H1 (cell line): ENCODE data around the gene WWC1. TPM values are rescaled to one million over a fixed set of nuclear protein-coding genes. Genes with fewer than 3 reads are reported as not detected.
A peak's percentile ranks its signal among the peaks of the same experiment; 100 is the strongest.

Experiments
- CTCF ChIA-PET: fragments of 300-600 bp; sonication (Branson Sonifier 250); formaldehyde crosslinking; loops from one replicate; lab custom pipeline; 2021; ENCODE audit not compliant: partially characterized antibody; lab: Charles Lee
- POLR2A ChIA-PET: fragments of 300-600 bp; sonication (Branson Sonifier 250); formaldehyde crosslinking; loops from one replicate; lab custom pipeline; 2021; ENCODE audit warnings: inconsistent platforms; ENCODE audit not compliant: partially characterized antibody; lab: Charles Lee
- DNase-seq, 2 experiments: peaks; one replicate each; pipeline versions ENCODE4 v3.0.0 to v3.0.0-alpha.2; 2010 to 2022; ENCODE audit warnings: low spot score in 2 of 2, low read depth in 1 of 2, mixed read lengths in 1 of 2
- FAIRE-seq: peaks from 2 replicates; lab custom pipeline; 2011; peaks lifted over from hg19 to GRCh38; lab: Jason Lieb, UNC
- H2AFZ ChIP-seq: 2 replicates; pipeline ENCODE4 v1.8.1; 2012; ENCODE audit warnings: low read length, inconsistent platforms
- H2AK5ac ChIP-seq: 2 replicates; pipeline ENCODE4 v1.6.1; 2013; ENCODE audit warnings: low read depth, low read length
- H2BK120ac ChIP-seq: replicated peaks from 2 replicates; pipeline ENCODE3; 2013; ENCODE audit warnings: low read depth, low read length, inconsistent platforms
- H2BK12ac ChIP-seq: 2 replicates; pipeline ENCODE4 v1.6.1; 2013; ENCODE audit warnings: low read depth, low read length
- H2BK15ac ChIP-seq: 2 replicates; pipeline ENCODE4 v1.6.1; 2013; ENCODE audit warnings: low read length
- H2BK20ac ChIP-seq: 2 replicates; pipeline ENCODE4 v1.6.1; 2013; ENCODE audit warnings: low read length
- H2BK5ac ChIP-seq: 2 replicates; pipeline ENCODE4 v1.6.1; 2013; ENCODE audit warnings: low read depth, low read length
- H3K14ac ChIP-seq: 2 replicates; pipeline ENCODE4 v1.6.1; 2013; ENCODE audit warnings: inconsistent platforms; ENCODE audit not compliant: insufficient read length
- H3K18ac ChIP-seq: 2 replicates; pipeline ENCODE4 v1.6.1; 2013; ENCODE audit warnings: low read length; ENCODE audit errors: extremely low read depth
- H3K23ac ChIP-seq: 2 replicates; pipeline ENCODE4 v1.6.1; 2013; ENCODE audit warnings: inconsistent platforms; ENCODE audit not compliant: insufficient read length
- H3K23me2 ChIP-seq: 2 replicates; pipeline ENCODE4 v1.6.1; 2013; ENCODE audit warnings: low read depth, low read length
- H3K27ac ChIP-seq: 2 replicates; pipeline ENCODE4 v1.6.1; 2011; ENCODE audit warnings: low read depth, low read length, inconsistent platforms
- H3K27me3 ChIP-seq, 4 experiments: replicated peaks in 1 of 4; 1 replicate in 1 of 4; 2 replicates in 3 of 4; pipeline versions ENCODE4 v1.6.1 to v1.8.1; 2011 to 2013; ENCODE audit warnings: low read length in 3 of 4, mild to moderate bottlenecking in 3 of 4, inconsistent platforms in 2 of 4, mixed read lengths in 2 of 4, moderate library complexity in 1 of 4; ENCODE audit not compliant: control insufficient read depth in 3 of 4, insufficient read depth in 3 of 4; ENCODE audit errors: extremely low read depth in 1 of 4
- H3K36me3 ChIP-seq, 4 experiments: 2 replicates each; pipeline versions ENCODE4 v1.6.1 to v1.8.1; 2011 to 2013; ENCODE audit warnings: mild to moderate bottlenecking in 4 of 4, low read length in 3 of 4, moderate library complexity in 2 of 4, control low read depth in 1 of 4, inconsistent platforms in 1 of 4; ENCODE audit not compliant: insufficient read depth in 4 of 4, control insufficient read depth in 2 of 4
- H3K4ac ChIP-seq: replicated peaks from 2 replicates; pipeline ENCODE3; 2013; ENCODE audit warnings: low read length, low read depth, mixed read lengths, inconsistent platforms; ENCODE audit not compliant: insufficient read length
- H3K4me1 ChIP-seq, 4 experiments: replicated peaks in 1 of 4; 1 replicate in 1 of 4; 2 replicates in 3 of 4; pipeline versions ENCODE4 v1.6.1 to v1.8.1; 2011 to 2013; ENCODE audit warnings: low read length in 3 of 4, inconsistent platforms in 2 of 4, mixed read lengths in 1 of 4; ENCODE audit not compliant: insufficient read depth in 4 of 4, control insufficient read depth in 3 of 4
- H3K4me2 ChIP-seq, 2 experiments: 2 replicates each; pipeline versions ENCODE4 v1.6.1 to v1.8.1; 2011 to 2013; ENCODE audit warnings: low read depth in 2 of 2, low read length in 2 of 2, control low read depth in 1 of 2, inconsistent platforms in 1 of 2, mild to moderate bottlenecking in 1 of 2; ENCODE audit not compliant: insufficient read depth in 1 of 2
- H3K4me3 ChIP-seq, 4 experiments: fragments of 200-600, 300-600 bp in 1 of 4; sonication (generic), shearing (Covaris generic), sonication (Bioruptor Twin) in 1 of 4; 2 replicates each; pipeline versions ENCODE4 v1.5.1 to v1.8.1; 2011 to 2016; ENCODE audit warnings: low read length in 4 of 4, low read depth in 3 of 4, control low read depth in 2 of 4, inconsistent platforms in 2 of 4, mild to moderate bottlenecking in 2 of 4, mixed read lengths in 1 of 4, moderate library complexity in 1 of 4; ENCODE audit not compliant: insufficient read depth in 2 of 4; ENCODE audit errors: extremely low read depth in 1 of 4
- H3K56ac ChIP-seq: replicated peaks from 2 replicates; pipeline ENCODE3; 2013; ENCODE audit warnings: low read depth, mild to moderate bottlenecking, mixed read lengths, low read length, inconsistent platforms; ENCODE audit not compliant: insufficient read length
- H3K79me1 ChIP-seq: 2 replicates; pipeline ENCODE4 v1.6.1; 2013; ENCODE audit warnings: low read depth, low read length, control low read depth
- H3K79me2 ChIP-seq, 2 experiments: 2 replicates each; pipeline versions ENCODE4 v1.6.1 to v1.8.1; 2012 to 2013; ENCODE audit warnings: low read length in 2 of 2, mild to moderate bottlenecking in 2 of 2, inconsistent platforms in 1 of 2; ENCODE audit not compliant: insufficient read depth in 2 of 2, control insufficient read depth in 1 of 2
- H3K9ac ChIP-seq, 4 experiments: replicated peaks in 1 of 4; 1 replicate in 1 of 4; 2 replicates in 3 of 4; pipeline versions ENCODE4 v1.6.1 to v1.8.1; 2011 to 2013; ENCODE audit warnings: low read depth in 3 of 4, low read length in 3 of 4, control low read depth in 2 of 4, mild to moderate bottlenecking in 2 of 4, moderate library complexity in 2 of 4, inconsistent platforms in 1 of 4; ENCODE audit errors: extremely low read depth in 1 of 4
- H3K9me3 ChIP-seq, 2 experiments: 2 replicates each; pipeline versions ENCODE4 v1.6.1 to v1.8.1; 2012 to 2013; ENCODE audit warnings: mild to moderate bottlenecking in 2 of 2, moderate library complexity in 2 of 2, control low read depth in 1 of 2, inconsistent platforms in 1 of 2, low read depth in 1 of 2, low read length in 1 of 2, mixed read lengths in 1 of 2; ENCODE audit not compliant: insufficient read depth in 2 of 2
- H4K20me1 ChIP-seq, 2 experiments: replicated peaks in 1 of 2; 2 replicates each; pipeline versions ENCODE3 to v1.8.1; 2011 to 2013; ENCODE audit warnings: inconsistent platforms in 2 of 2, low read length in 2 of 2, mild to moderate bottlenecking in 1 of 2; ENCODE audit not compliant: insufficient read depth in 2 of 2, control insufficient read depth in 1 of 2
- H4K5ac ChIP-seq: 2 replicates; pipeline ENCODE4 v1.6.1; 2013; ENCODE audit warnings: low read length, low read depth, mixed read lengths, inconsistent platforms; ENCODE audit not compliant: insufficient read length
- H4K8ac ChIP-seq: 2 replicates; pipeline ENCODE4 v1.8.0; 2013; ENCODE audit warnings: mild to moderate bottlenecking, moderate library complexity, low read length, inconsistent platforms; ENCODE audit not compliant: insufficient read depth; ENCODE audit errors: extremely low read depth
- H4K91ac ChIP-seq: replicated peaks from 2 replicates; pipeline ENCODE3; 2013; ENCODE audit warnings: low read length, mixed read lengths, inconsistent platforms; ENCODE audit not compliant: insufficient read length
- POU5F1 ChIP-seq: IDR thresholded peaks from 2 replicates; pipeline ENCODE4 v1.6.1; 2011; ENCODE audit warnings: low read depth, mild to moderate bottlenecking, low read length, moderate library complexity
- SIN3A ChIP-seq, 2 experiments: IDR thresholded peaks in 1 of 2; conservative IDR thresholded peaks in 1 of 2; 2 replicates each; pipeline ENCODE4 v1.6.1; 2011 to 2012; ENCODE audit warnings: low read length in 2 of 2, improper control_type of control experiment in 1 of 2, low read depth in 1 of 2, mild to moderate bottlenecking in 1 of 2
- whole genome bisulfite sequencing, 2 experiments: shearing (Covaris generic) in 1 of 2; methylation state at CpG; one replicate each; pipeline versions ENCODE4 v1.1.6 to v1.1.7; 2013 to 2015; ENCODE audit warnings: low lambda C conversion rate in 2 of 2, mixed read lengths in 2 of 2, inconsistent platforms in 1 of 2, low coverage in 1 of 2, missing lambda C conversion rate in 1 of 2; ENCODE audit not compliant: insufficient replicate concordance in 2 of 2, insufficient coverage in 1 of 2, insufficient read length in 1 of 2; ENCODE audit errors: extremely low coverage in 1 of 2, missing lambda C conversion rate in 1 of 2; 5-methylcytosine and 5-hydroxymethylcytosine counted together
- polyA plus RNA-seq, 7 experiments: library from polyadenylated mRNA; depleted of rRNA in 3 of 7; stranded (reverse) in 5 of 7; unstranded in 2 of 7; fragments of >200 nt in 5 of 7; fragments of 200-250 nt in 2 of 7; gene quantifications; 1 replicate in 5 of 7; 2 replicates in 1 of 7; 4 replicates in 1 of 7; pipeline versions ENCODE4 v1.2.1 to v1.2.3, GENCODE V29; 2011 to 2013; ENCODE audit warnings: missing spikeins in 2 of 7, mixed read lengths in 2 of 7
- total RNA-seq: library from RNA; stranded (reverse); fragmentation: NEBNext Ultra II Directional; extraction: Animal tissue kit (Norgen Biotek cat#: 25700); gene quantifications from 2 replicates; pipeline ENCODE4 v1.2.1, GENCODE V29; 2021
- TF ChIP-seq, protein P1 (sequence below): IDR thresholded peaks from 2 replicates; pipeline ENCODE4 v1.6.1; 2011; ENCODE audit warnings: low read length, improper control_type of control experiment
- TF ChIP-seq, protein P2 (sequence below): IDR thresholded peaks from 2 replicates; pipeline ENCODE4 v1.6.1; 2012; ENCODE audit warnings: inconsistent platforms

WWC1 gene
- total and polyA plus RNA-seq, 2 of the 8 experiments (the other 6 are each of a cell fraction or from before 2014, with no cell fraction given) = 16.4 to 41.1 TPM

DNA sequence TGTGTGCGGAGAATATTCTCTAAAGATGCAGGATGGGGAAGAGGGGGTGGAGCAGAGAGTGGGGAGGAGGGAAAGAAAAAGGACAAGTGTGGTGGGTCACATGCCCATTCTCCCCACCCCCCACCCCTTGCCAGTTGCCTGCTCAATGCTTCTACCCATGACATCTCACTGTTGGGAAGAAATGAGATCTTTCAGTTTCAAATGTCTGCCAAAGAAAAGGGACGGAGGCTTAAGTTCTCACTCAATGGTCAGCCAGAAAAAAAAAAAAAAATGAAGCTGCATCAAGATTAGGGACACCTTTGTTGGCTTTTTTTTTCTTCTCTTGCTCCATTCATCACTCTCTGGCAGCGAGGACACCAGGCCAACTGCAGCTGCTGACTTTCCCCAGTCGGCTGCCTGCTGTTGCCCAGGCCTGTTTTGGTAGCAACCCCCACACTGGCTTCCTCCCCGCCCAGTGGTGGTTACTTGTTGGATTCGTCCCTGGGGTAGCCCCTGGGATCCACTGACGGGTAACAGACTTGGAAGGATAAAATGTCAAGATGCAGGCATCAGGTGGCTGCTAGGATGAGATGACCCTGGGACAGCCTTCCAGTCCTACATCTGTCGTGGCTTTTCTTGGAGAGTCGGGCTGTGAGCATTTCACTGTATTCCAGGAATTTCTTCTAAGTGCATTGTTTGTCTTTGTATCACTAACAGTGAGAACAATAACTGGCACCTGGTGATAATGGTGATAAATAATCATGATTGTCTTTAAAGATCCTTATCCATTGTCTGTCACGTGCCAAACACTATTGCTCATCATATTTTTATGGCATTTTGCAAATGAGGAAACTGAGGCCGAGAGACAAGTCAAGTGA, 9.1 kb downstream of the WWC1 start:
- H2AK5ac ChIP-seq = no peak overlapping the region
- H2BK15ac ChIP-seq = no peak overlapping the region
- no peak overlapping the region for H2BK12ac ChIP-seq
- H4K20me1 ChIP-seq = peaks cover 7 to 22% of the 10 kb centered on the region in 2 experiments
- no peak overlapping the region for H4K8ac ChIP-seq
- no peak overlapping the region for H3K27ac ChIP-seq
- H3K18ac ChIP-seq = no peak overlapping the region
- no peak overlapping the region for H2BK20ac ChIP-seq
- no peak overlapping the region for H3K4ac ChIP-seq
- no peak overlapping the region for H2BK5ac ChIP-seq
- H3K23ac ChIP-seq = no peak overlapping the region
- H2BK120ac ChIP-seq = no peak overlapping the region
- H3K4me2 ChIP-seq = peak overlapping the region; percentile 44 to 62
- no peak overlapping the region for H2AFZ ChIP-seq
- no peak overlapping the region for H3K9ac ChIP-seq
- no peaks in the 10 kb centered on the region for H3K23me2 ChIP-seq
- peak overlapping the region; percentile 63 for H4K5ac ChIP-seq
- peaks cover 25 to 50% (median 42%) of the 10 kb centered on the region in 4 experiments for H3K4me1 ChIP-seq
- H3K4me3 ChIP-seq = peak overlapping the region in 1 of 4 experiments; percentile 36; a peak in 4 of 8 replicates
- H3K9me3 ChIP-seq = no peaks in the 10 kb centered on the region
- CTCF ChIA-PET = interaction anchor here (0.6 to 5.4 kb wide), 11 partner anchors 8 to 108 kb away, joined by 3 to 45 read pairs (median 4); partner anchors contain the start of gene WWC1
- H3K79me2 ChIP-seq = peaks cover 7 to 69% of the 10 kb centered on the region in 2 experiments
- peak overlapping the region; percentile 5 for H4K91ac ChIP-seq
- POLR2A ChIA-PET = interaction anchor here (0.8 to 1.3 kb wide), 5 partner anchors 9 to 24 kb away, joined by 3 to 5 read pairs (median 3); partner anchors contain the start of gene WWC1
- FAIRE-seq (no peak), DNase-seq (no peak)
- no peak overlapping the region for H3K14ac ChIP-seq
- 41% methylated on average over 11 of the region's 11 CpGs; no CpG with 5 or more reads in 1 of the 2 experiments for WGBS, 2 experiments
- TF ChIP-seq, protein P1, sequence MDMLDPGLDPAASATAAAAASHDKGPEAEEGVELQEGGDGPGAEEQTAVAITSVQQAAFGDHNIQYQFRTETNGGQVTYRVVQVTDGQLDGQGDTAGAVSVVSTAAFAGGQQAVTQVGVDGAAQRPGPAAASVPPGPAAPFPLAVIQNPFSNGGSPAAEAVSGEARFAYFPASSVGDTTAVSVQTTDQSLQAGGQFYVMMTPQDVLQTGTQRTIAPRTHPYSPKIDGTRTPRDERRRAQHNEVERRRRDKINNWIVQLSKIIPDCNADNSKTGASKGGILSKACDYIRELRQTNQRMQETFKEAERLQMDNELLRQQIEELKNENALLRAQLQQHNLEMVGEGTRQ = 0 out of 2 replicates have a peak, but pooled peaks have one; percentile 40
- TF ChIP-seq, protein P2, sequence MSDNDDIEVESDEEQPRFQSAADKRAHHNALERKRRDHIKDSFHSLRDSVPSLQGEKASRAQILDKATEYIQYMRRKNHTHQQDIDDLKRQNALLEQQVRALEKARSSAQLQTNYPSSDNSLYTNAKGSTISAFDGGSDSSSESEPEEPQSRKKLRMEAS = no peak
- no peak for TF ChIP-seq POU5F1
- peak; percentile 18 to 28; a peak in 1 of 4 replicates for TF ChIP-seq SIN3A (conservative IDR thresholded peaks at IDR 0.05 in 1 of 2, IDR thresholded peaks at IDR 0.05 in 1 of 2; ENCODE audit: low read depth in 1 of 2, low read length in 2 of 2)
- H3K36me3 ChIP-seq = no peaks in the 10 kb centered on the region
- H3K79me1 ChIP-seq = peaks cover 16% of the 10 kb centered on the region
- no peak overlapping the region for H3K56ac ChIP-seq
- H3K27me3 ChIP-seq = no peaks in the 10 kb centered on the region
